Stimulated activated CD4-positive, alpha-beta T cell treated with anti-CD3 and anti-CD28 coated beads, Interleukin-1b, Interleukin-23, amount 100 ng/mL, for 4 hours (primary cell): ENCODE measurements around the gene DDX51.
"Not testable (repeated sequence)": the region's sequence is repeated elsewhere in the genome, so short reads cannot be mapped to it uniquely, and the experiment has no call there.

Experiments used
- DNase-seq, 2 donors: peaks; one replicate each; pipeline ENCODE4 v3.0.0-alpha.2; 2020; ENCODE audit warnings: low read depth in 2 of 2

DDX51 gene

GRCh38 chr12:132117558-132117875, 26.6 kb downstream of the DDX51 start:
- no peak for DNase-seq

- DNase-seq, result no peak
Measured at GRCh38 chr12:132116709-132117557, 27.2 kb downstream of the DDX51 start.

- DNase-seq, result no peak
Measured at GRCh38 chr12:132115500-132115899, 28.6 kb downstream of the DDX51 start.

GRCh38 chr12:132114667-132115066, 29.5 kb downstream of the DDX51 start:
- no peak for DNase-seq

GRCh38 chr12:132111654-132112304, 32.3 kb downstream of the DDX51 start:
- DNase-seq, result no peak

- no peak for DNase-seq
Measured at GRCh38 chr12:132110677-132111076, 33.4 kb downstream of the DDX51 start.

GRCh38 chr12:132109741-132110140, 34.4 kb downstream of the DDX51 start:
- DNase-seq, result no peak

- no peak for DNase-seq
Measured at GRCh38 chr12:132108211-132108832, 35.8 kb downstream of the DDX51 start.

GRCh38 chr12:132106921-132107320, 37.2 kb downstream of the DDX51 start:
- DNase-seq, result no peak

- no peak for DNase-seq
Measured at GRCh38 chr12:132105467-132105866, 38.7 kb downstream of the DDX51 start.

- no peak for DNase-seq
Measured at GRCh38 chr12:132103542-132104308, 40.4 kb downstream of the DDX51 start.

GRCh38 chr12:132103072-132103471, 41.0 kb downstream of the DDX51 start:
- DNase-seq, result not testable (repeated sequence)

- no peak for DNase-seq
Measured at GRCh38 chr12:132102297-132102696, 41.8 kb downstream of the DDX51 start.

GRCh38 chr12:132100306-132101065, 43.6 kb downstream of the DDX51 start:
- no peak for DNase-seq

- no peak for DNase-seq
Measured at GRCh38 chr12:132099739-132100138, 44.4 kb downstream of the DDX51 start.

- no peak for DNase-seq
Measured at GRCh38 chr12:132095520-132096409, 48.4 kb downstream of the DDX51 start.

GRCh38 chr12:132094269-132094891, 49.7 kb downstream of the DDX51 start:
- no peak for DNase-seq

GRCh38 chr12:132089407-132089910, 54.7 kb downstream of the DDX51 start:
- DNase-seq, result no peak
